Endodermal cell (in vitro differentiated cells): ENCODE data around the gene RUFY1. TPM values are rescaled to one million over a fixed set of nuclear protein-coding genes. Genes with fewer than 3 reads are reported as not detected.

Experiments used
- DNase-seq: peaks from one replicate; pipeline ENCODE4 v3.0.0-alpha.2; 2017
- H3K27ac ChIP-seq: 2 replicates; pipeline ENCODE4 v1.5.1; 2013; ENCODE audit warnings: mild to moderate bottlenecking, low read depth, low read length, moderate library complexity
- H3K27me3 ChIP-seq: 2 replicates; pipeline ENCODE4 v1.6.1; 2013; ENCODE audit warnings: mild to moderate bottlenecking, low read length, moderate library complexity; ENCODE audit not compliant: insufficient read depth, control insufficient read depth, poor library complexity, severe bottlenecking
- H3K36me3 ChIP-seq: 2 replicates; pipeline ENCODE4 v1.7.0; 2013; ENCODE audit warnings: mild to moderate bottlenecking, low read length, moderate library complexity; ENCODE audit not compliant: control insufficient read depth, insufficient read depth
- H3K4me1 ChIP-seq: one replicate; pipeline ENCODE4 v1.7.0; 2013; ENCODE audit warnings: low read length; ENCODE audit not compliant: control insufficient read depth, insufficient read depth
- H3K4me3 ChIP-seq: 2 replicates; pipeline ENCODE4 v1.5.1; 2013; ENCODE audit warnings: mild to moderate bottlenecking, low read length, moderate library complexity
- H3K9ac ChIP-seq: 2 replicates; pipeline ENCODE4 v1.6.1; 2013; ENCODE audit warnings: mild to moderate bottlenecking, low read length, moderate library complexity; ENCODE audit not compliant: poor library complexity, severe bottlenecking; ENCODE audit errors: extremely low read depth
- H3K9me3 ChIP-seq: 2 replicates; pipeline ENCODE4 v1.6.1; 2013; ENCODE audit warnings: mild to moderate bottlenecking, low read length, moderate library complexity; ENCODE audit not compliant: control insufficient read depth
- H3K27ac Mint-ChIP-seq: 2 replicates; pipeline ENCODE4 v1.8.0; 2020; ENCODE audit warnings: mixed read lengths
- H3K27me3 Mint-ChIP-seq: 2 replicates; pipeline ENCODE4 v1.8.0; 2021; ENCODE audit warnings: mild to moderate bottlenecking, mixed read lengths; ENCODE audit not compliant: insufficient read depth
- H3K36me3 Mint-ChIP-seq: 2 replicates; pipeline ENCODE4 v1.8.0; 2020; ENCODE audit warnings: low read depth, mixed read lengths
- H3K4me1 Mint-ChIP-seq: 2 replicates; pipeline ENCODE4 v1.8.0; 2020; ENCODE audit warnings: mixed read lengths
- H3K4me3 Mint-ChIP-seq: 2 replicates; pipeline ENCODE4 v1.8.0; 2020; ENCODE audit warnings: mild to moderate bottlenecking, moderate library complexity, mixed read lengths
- H3K9me3 Mint-ChIP-seq: 2 replicates; pipeline ENCODE4 v1.8.0; 2020; ENCODE audit warnings: mild to moderate bottlenecking, mixed read lengths
- CTCF ChIP-seq: fragments of 200-600 bp; sonication (generic); conservative IDR thresholded peaks from 2 replicates; pipeline ENCODE4 v1.5.0; 2021; ENCODE audit warnings: antibody characterized with exemption, mild to moderate bottlenecking
- WGBS, 2 experiments: methylation state at CpG; one replicate each; pipeline versions ENCODE4 v1.1.5 to v1.1.7; 2013; ENCODE audit warnings: missing lambda C conversion rate in 2 of 2, mixed read lengths in 1 of 2; ENCODE audit not compliant: insufficient coverage in 1 of 2, insufficient read length in 1 of 2; 5-methylcytosine and 5-hydroxymethylcytosine counted together
- total RNA-seq, 2 donors: library from RNA; stranded (reverse); fragmentation: NEBNext Ultra II Directional in 1 of 2; extraction: Animal tissue kit (Norgen Biotek cat#: 25700) in 1 of 2; gene quantifications; 2 replicates in 1 of 2; 3 replicates in 1 of 2; pipeline ENCODE4 v1.2.1, GENCODE V29; 2021

Gene RUFY1
- total RNA-seq, 2 donors from 2014 or later, result 45.7 to 74.0 TPM

- WGBS, 2 experiments, result 80 to 100% methylated on average over 1 of the region's 1 CpG
- Mint-ChIP-seq H3K27me3 (no peaks in the 10 kb centered on the region), H3K27ac (no peak overlapping the region), H3K36me3 (no peaks in the 10 kb centered on the region), H3K4me3 (no peak overlapping the region), H3K9me3 (no peaks in the 10 kb centered on the region), H3K4me1 (no peaks in the 10 kb centered on the region)
- Histone ChIP-seq H3K9ac (no peak overlapping the region), H3K27ac (no peak overlapping the region), H3K27me3 (no peaks in the 10 kb centered on the region), H3K9me3 (no peaks in the 10 kb centered on the region), H3K36me3 (no peaks in the 10 kb centered on the region), H3K4me3 (no peak overlapping the region), H3K4me1 (no peaks in the 10 kb centered on the region)
- no peak for DNase-seq
- TF ChIP-seq CTCF, result no peak
Measured at GRCh38 chr5:179526978-179527377, 23.4 kb upstream of the RUFY1 start.

GRCh38 chr5:179530069-179530998 is 20.0 kb upstream of the RUFY1 start:
- Histone ChIP-seq H3K4me3 (no peak overlapping the region), H3K9me3 (no peaks in the 10 kb centered on the region), H3K27ac (no peak overlapping the region), H3K4me1 (no peaks in the 10 kb centered on the region), H3K27me3 (no peaks in the 10 kb centered on the region), H3K9ac (no peak overlapping the region), H3K36me3 (no peaks in the 10 kb centered on the region)
- Mint-ChIP-seq H3K36me3 (no peaks in the 10 kb centered on the region), H3K4me1 (peaks cover 2% of the 10 kb centered on the region), H3K27ac (no peak overlapping the region), H3K9me3 (no peaks in the 10 kb centered on the region), H3K4me3 (peak overlapping the region; percentile 67), H3K27me3 (no peaks in the 10 kb centered on the region)
- TF ChIP-seq CTCF, result peak; percentile 59
- peak; percentile 90 for DNase-seq
- 63 to 75% methylated on average over 35 to 63 of the region's 65 CpGs for WGBS, 2 experiments

GRCh38 chr5:179533024-179533423 is 17.3 kb upstream of the RUFY1 start:
- 78 to 82% methylated on average over 6 of the region's 6 CpGs for WGBS, 2 experiments
- Mint-ChIP-seq H3K27me3 (no peaks in the 10 kb centered on the region), H3K4me3 (no peak overlapping the region), H3K4me1 (peaks cover 2% of the 10 kb centered on the region), H3K36me3 (no peaks in the 10 kb centered on the region), H3K27ac (no peak overlapping the region), H3K9me3 (no peaks in the 10 kb centered on the region)
- H3K27me3 ChIP-seq, result no peaks in the 10 kb centered on the region
- no peaks in the 10 kb centered on the region for H3K4me1 ChIP-seq
- TF ChIP-seq CTCF, result peak; percentile 52
- H3K36me3 ChIP-seq, result no peaks in the 10 kb centered on the region
- H3K27ac ChIP-seq, result no peak overlapping the region
- DNase-seq, result no peak
- no peak overlapping the region for H3K4me3 ChIP-seq
- no peak overlapping the region for H3K9ac ChIP-seq
- H3K9me3 ChIP-seq, result no peaks in the 10 kb centered on the region
